Fibroblast of villous mesenchyme (primary cell): ENCODE results near the gene FHOD3. TPM values are rescaled to one million over a fixed set of nuclear protein-coding genes. Genes with fewer than 3 reads are reported as not detected.
A peak's percentile ranks its signal among the peaks of the same experiment; 100 is the strongest.

Source experiments
- DNase-seq: peaks from one replicate; pipeline ENCODE4 v3.0.0-alpha.2; 2010; ENCODE audit warnings: low read depth
- H3K4me3 ChIP-seq: 2 replicates; pipeline ENCODE4 v1.5.1; 2011; ENCODE audit warnings: low read depth, mild to moderate bottlenecking, low read length
- total RNA-seq: library from RNA; depleted of rRNA; stranded (reverse); fragments of >200 nt; gene quantifications from 2 replicates; pipeline ENCODE4 v1.2.3, GENCODE V29; 2012
- TF ChIP-seq, protein P1 (sequence below): IDR thresholded peaks from 2 replicates; pipeline ENCODE4 v1.5.1; 2012; ENCODE audit warnings: low read depth, mild to moderate bottlenecking, low read length; ENCODE audit not compliant: insufficient read depth

FHOD3 gene
- total RNA-seq, 1 donor: 5.2 TPM

DNA sequence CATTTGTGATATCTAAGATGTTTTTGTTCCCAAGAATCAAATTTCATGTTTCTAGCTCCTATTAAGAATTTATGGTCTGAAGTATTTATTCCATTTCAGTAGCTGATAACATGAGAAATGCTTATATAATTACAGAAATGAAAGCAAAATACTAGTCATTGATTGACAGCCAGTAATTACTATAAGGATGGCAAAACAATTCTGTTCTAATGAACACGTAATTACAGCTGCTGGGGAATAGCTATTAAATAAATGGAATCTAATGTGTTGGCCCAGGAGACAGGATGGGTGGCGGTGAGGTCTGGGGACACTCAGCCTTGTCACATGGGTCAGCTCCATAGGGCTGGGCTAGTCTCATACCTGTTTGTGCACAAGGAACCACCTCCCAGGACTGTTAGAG is 263.5 kb downstream of the FHOD3 start:
- no peak for DNase-seq
- H3K4me3 ChIP-seq: no peak overlapping the region
- TF ChIP-seq, protein P1, sequence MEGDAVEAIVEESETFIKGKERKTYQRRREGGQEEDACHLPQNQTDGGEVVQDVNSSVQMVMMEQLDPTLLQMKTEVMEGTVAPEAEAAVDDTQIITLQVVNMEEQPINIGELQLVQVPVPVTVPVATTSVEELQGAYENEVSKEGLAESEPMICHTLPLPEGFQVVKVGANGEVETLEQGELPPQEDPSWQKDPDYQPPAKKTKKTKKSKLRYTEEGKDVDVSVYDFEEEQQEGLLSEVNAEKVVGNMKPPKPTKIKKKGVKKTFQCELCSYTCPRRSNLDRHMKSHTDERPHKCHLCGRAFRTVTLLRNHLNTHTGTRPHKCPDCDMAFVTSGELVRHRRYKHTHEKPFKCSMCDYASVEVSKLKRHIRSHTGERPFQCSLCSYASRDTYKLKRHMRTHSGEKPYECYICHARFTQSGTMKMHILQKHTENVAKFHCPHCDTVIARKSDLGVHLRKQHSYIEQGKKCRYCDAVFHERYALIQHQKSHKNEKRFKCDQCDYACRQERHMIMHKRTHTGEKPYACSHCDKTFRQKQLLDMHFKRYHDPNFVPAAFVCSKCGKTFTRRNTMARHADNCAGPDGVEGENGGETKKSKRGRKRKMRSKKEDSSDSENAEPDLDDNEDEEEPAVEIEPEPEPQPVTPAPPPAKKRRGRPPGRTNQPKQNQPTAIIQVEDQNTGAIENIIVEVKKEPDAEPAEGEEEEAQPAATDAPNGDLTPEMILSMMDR: no peak

DNA sequence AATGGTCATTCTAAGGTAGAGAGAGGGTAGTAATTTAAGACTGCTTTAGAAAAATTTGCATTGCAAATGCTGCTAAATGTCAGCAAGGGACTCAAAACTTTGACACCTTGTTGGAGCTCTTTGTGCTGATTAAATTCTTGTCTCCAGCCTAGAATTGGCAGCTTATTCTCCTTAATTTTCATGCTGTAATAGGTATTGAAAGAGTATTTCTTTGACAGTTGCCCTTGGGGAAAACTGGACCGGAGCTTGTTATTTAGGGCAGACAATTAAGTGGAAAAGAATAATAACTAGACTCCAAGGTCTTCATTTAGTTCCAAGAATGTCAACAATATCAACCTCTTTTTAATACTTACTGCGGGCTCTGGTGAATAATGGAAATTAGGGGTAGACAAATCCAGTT is 267.3 kb downstream of the FHOD3 start:
- TF ChIP-seq, protein P1: no peak
- no peak for DNase-seq
- no peak overlapping the region for H3K4me3 ChIP-seq

DNA sequence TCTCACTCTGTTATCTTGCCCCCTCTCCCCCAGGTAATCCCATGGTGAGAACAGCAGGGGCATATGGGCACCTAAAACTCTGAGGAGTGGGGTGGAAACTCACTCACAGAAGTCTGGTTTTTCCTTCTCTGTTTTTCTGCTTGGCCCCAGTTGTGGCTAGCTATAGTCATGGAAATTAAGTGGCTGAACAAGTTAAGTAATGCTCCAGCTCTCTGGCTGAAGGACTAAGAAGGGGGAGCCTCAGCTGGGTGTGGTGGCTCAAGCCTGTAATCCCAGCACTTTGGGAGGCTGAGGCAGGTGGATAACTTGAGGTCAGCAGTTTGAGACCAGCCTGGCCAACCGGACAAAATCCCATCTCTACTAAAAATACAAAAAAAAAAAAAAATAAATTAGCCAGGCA is 270.3 kb downstream of the FHOD3 start:
- no peak overlapping the region for H3K4me3 ChIP-seq
- no peak for DNase-seq
- TF ChIP-seq, protein P1: no peak

DNA sequence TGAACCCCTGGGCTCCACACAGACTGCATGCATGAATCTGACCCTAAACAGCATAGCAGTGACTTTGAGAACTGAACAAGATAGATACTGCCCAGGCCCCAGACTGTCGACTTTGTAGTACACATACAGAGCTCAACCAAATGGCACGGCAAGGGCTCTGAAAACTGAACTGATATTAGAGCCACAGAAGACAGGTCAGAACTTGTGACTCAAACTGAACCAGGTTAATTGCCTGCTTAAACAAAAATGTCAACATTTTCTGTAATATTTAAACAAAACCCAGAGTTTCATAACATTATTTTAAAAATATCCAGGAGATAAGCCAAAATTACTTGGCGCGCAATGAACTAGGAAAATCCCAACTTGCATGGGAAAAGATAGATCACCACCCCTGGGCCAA is 271.0 kb downstream of the FHOD3 start:
- TF ChIP-seq, protein P1: no peak
- H3K4me3 ChIP-seq: no peak overlapping the region
- DNase-seq: peak; percentile 33

DNA sequence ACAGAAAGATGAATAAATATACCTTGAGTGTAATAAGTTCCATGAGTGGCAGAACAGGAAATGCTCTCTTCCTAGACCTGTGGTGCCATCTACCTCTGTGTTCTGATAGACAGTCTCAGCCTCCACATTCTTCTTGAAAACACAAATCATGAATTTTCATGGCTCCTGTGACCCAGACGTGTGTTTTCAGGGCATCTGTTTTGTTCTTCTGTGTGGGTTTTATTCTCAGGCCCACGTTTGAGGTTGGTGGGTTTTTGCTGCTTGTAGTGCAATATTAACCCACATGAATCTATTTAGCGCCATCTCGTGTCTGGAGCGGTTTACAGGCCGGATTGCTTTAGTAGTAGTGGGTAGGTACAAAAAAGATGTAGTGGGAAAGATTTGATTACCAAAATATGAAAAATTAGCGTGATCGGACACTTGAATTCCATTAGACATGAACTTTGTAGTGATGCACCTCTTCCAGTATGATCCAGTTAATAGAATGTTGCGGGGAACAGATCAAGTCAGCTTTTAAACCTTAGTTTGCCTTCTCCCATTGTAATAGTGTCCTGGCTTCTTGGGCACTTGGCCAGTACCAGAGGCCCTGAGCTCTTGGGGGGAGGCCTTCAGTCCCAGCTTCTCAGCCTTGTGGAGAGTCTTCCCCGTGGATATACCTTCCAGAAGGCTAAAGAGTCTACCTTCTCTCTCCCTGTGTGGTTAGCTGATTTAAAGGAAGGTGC is 274.8 kb downstream of the FHOD3 start:
- no peak overlapping the region for H3K4me3 ChIP-seq
- TF ChIP-seq, protein P1: peak; percentile 55
- peak; percentile 45 for DNase-seq

DNA sequence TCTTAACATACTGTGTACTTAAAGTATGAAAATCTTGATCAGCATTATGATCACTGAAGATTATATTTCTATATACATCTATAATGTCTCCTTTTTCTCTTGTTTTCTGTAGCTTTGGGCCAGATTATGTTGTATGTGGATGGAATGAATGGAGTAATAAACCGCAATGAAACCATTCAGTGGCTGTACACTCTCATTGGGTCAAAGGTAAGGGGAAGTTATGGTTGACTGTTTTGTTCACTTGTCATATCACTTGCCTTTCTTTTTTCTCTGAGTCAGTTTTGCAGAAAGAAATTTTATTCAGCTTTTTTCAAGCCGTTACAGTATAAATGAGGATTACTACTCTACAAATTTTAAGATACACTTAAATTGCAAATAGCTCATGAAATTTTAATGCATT is 278.8 kb downstream of the FHOD3 start:
- TF ChIP-seq, protein P1: no peak
- H3K4me3 ChIP-seq: no peak overlapping the region
- no peak for DNase-seq
